Memory B cell (primary cell): Measurements from ENCODE around the gene MTX1.
"Not testable (repeated sequence)": the region's sequence is repeated elsewhere in the genome, so short reads cannot be mapped to it uniquely, and the experiment has no call there.

Source experiments
- ATAC-seq: fragments of 150-1000 bp; cut with Tn5 transposase; 2 replicates; pipeline ENCODE4 v1.10.0; 2021; ENCODE audit warnings: low read depth, mild to moderate bottlenecking, moderate library complexity
- DNase-seq, 2 donors: peaks; one replicate each; pipeline ENCODE4 v3.0.0; 2022; ENCODE audit warnings: low spot score in 2 of 2
- H3K27ac Mint-ChIP-seq: one replicate; pipeline ENCODE4 v1.8.0; 2022; ENCODE audit warnings: mild to moderate bottlenecking, moderate library complexity, mixed read lengths
- H3K27me3 Mint-ChIP-seq: one replicate; pipeline ENCODE4 v1.8.0; 2022; ENCODE audit warnings: mixed read lengths
- H3K36me3 Mint-ChIP-seq: one replicate; pipeline ENCODE4 v1.8.0; 2022; ENCODE audit warnings: mild to moderate bottlenecking, mixed read lengths
- H3K4me1 Mint-ChIP-seq: one replicate; pipeline ENCODE4 v1.8.0; 2022; ENCODE audit warnings: mixed read lengths
- H3K4me3 Mint-ChIP-seq: one replicate; pipeline ENCODE4 v1.8.0; 2022; ENCODE audit warnings: mild to moderate bottlenecking, moderate library complexity, mixed read lengths
- H3K9me3 Mint-ChIP-seq: one replicate; pipeline ENCODE4 v1.8.0; 2022; ENCODE audit warnings: mixed read lengths

MTX1 gene

DNA sequence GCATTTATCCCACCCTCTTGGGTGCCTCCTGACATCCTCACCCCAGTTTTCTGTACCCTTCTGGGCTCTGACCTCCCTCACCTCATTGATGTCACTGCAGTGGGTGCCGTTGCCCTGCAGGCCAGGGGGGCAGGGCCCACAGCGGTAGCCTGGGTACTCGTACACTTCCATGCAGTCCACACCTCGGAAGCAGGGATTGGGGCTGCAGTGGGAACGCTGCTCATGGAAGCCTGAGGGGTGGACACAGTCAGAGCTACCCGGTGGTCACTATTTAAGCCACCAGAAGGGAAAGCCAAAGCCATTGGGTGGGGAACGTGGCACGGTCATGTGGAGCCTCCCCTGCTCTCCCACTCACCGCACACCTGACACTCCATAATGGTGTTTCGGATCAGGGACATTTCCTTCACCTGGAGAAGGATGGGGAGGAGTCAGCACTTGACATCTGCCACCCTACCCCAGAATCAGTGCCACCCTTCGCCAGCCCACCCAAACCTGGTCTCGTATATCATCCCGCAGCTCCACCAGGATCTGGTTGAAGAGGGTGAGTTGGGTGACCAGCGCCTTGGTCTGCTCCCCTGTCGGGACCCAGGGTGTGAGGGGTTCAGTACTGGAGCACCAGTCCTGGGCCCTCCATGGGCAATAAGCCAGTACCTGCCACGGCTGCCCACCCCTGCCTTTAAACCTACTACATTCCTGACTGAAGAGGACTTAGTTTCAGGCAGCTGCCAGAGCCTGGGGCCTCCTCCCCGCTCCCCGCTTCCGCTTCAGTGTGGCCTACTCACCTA, 5.6 kb upstream of the MTX1 start:
- Mint-ChIP-seq H3K9me3 (no peaks in the 10 kb centered on the region), H3K36me3 (no peaks in the 10 kb centered on the region), H3K4me1 (peaks cover 12% of the 10 kb centered on the region), H3K4me3 (no peak overlapping the region), H3K27me3 (no peaks in the 10 kb centered on the region), H3K27ac (no peak overlapping the region)
- no peak for DNase-seq
- ATAC-seq = no peak

DNA sequence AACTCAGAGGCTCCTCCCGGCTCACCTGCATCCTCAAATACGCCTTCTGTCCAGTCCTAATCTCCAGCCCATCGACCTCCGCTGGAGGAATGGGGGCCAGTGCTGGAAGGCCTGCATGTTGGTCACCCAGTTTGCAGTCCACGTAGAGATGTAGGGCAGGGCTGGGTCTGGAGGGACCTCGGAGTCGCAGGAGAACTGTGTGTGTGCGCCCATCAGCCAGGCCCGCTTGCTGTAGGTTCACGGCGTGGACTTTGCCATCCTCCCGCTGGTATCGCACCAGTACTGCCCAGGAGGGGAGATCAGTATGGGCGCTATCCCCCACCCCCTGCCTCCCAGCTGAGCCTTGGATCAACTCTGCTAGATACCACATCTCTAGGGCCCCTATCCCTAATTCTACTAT, 3.5 kb upstream of the MTX1 start:
- Mint-ChIP-seq H3K27ac (no peak overlapping the region), H3K36me3 (no peaks in the 10 kb centered on the region), H3K27me3 (no peaks in the 10 kb centered on the region), H3K4me3 (no peak overlapping the region), H3K4me1 (peaks cover 21% of the 10 kb centered on the region), H3K9me3 (no peaks in the 10 kb centered on the region)
- ATAC-seq = no peak
- no peak for DNase-seq

DNA sequence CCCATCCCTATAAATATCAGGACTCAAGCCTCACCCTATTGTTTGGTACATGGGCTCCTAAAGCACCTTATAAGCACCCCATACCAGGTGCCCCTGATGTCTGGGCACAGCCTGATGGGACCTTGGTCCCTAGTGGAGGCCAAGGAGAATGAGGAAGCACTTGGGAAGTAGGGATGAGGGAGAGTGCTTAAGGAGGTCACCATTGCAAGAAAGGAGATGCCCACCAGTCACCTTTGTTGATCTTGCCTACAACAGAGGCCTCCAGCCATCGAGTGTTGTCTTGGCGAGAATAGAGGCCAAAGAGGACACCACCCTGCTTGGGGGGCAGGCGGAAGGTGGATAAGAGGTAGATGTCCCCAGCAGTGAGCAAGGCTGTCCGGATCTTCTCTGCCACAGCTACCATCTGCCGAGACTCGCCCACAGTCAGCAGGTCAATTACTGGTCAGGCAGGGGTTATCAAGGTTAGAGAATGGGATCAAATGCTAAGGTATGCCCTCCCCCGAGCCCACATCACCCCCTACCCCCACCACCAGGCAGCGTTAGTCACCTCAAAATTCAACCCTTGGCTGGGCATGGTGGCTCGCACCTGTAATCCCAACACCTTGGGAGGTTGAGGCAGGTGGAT, 2.4 kb upstream of the MTX1 start:
- H3K27me3 Mint-ChIP-seq = no peaks in the 10 kb centered on the region
- H3K36me3 Mint-ChIP-seq = peaks cover 3% of the 10 kb centered on the region
- H3K27ac Mint-ChIP-seq = no peak overlapping the region
- ATAC-seq = no peak
- no peaks in the 10 kb centered on the region for H3K9me3 Mint-ChIP-seq
- H3K4me1 Mint-ChIP-seq = peaks cover 24% of the 10 kb centered on the region
- no peak for DNase-seq
- no peak overlapping the region for H3K4me3 Mint-ChIP-seq

DNA sequence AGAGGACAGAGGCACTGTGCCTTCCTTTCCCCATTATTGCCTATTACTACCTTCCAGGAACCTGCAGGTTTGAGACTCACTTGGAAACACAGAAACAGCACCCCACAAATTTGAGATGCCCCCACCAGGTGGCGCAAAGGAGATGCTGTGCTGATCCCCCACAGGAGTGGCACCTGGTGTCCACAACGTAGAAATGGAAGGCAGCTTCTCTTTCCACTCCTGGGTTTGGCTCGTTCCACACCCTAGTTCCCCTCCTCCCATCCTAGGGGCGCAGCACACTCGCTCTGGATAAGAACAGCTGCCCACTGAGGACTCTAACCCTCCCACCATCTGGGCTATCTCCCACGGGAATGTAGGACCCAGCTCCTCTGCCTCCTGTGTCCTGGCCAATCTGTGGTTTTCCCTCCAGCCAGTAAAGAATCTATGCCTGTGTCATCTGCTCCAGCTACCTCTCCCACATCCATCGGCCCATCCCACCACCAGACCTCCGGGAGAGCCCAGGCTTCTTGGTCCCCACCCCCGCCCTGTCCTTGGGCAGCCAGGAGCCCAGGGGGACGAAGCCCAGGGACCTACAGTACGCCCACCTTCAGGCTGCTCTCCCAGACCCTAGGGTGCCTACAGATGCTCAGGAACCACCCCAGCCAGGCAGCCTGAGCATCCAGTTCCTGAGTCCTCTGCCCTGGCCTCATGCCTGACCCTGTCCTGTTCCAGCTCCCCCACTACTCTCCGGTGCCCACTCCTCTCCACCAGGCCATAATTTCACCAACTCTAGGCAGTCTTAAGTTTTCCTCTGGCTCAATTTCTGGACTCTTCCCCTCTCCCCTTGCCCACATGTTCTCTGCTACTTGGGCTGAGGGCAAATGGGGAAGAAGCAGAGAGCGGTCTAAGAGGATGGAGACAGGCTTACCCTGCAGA, 1.3 kb upstream of the MTX1 start:
- Mint-ChIP-seq H3K27ac (peak overlapping the region; percentile 99), H3K4me3 (peak overlapping the region; percentile 50), H3K27me3 (no peaks in the 10 kb centered on the region), H3K4me1 (peaks cover 24% of the 10 kb centered on the region), H3K9me3 (no peaks in the 10 kb centered on the region), H3K36me3 (peaks cover 5% of the 10 kb centered on the region)
- ATAC-seq = peak; percentile 33
- DNase-seq = peak; percentile 93 to 96

DNA sequence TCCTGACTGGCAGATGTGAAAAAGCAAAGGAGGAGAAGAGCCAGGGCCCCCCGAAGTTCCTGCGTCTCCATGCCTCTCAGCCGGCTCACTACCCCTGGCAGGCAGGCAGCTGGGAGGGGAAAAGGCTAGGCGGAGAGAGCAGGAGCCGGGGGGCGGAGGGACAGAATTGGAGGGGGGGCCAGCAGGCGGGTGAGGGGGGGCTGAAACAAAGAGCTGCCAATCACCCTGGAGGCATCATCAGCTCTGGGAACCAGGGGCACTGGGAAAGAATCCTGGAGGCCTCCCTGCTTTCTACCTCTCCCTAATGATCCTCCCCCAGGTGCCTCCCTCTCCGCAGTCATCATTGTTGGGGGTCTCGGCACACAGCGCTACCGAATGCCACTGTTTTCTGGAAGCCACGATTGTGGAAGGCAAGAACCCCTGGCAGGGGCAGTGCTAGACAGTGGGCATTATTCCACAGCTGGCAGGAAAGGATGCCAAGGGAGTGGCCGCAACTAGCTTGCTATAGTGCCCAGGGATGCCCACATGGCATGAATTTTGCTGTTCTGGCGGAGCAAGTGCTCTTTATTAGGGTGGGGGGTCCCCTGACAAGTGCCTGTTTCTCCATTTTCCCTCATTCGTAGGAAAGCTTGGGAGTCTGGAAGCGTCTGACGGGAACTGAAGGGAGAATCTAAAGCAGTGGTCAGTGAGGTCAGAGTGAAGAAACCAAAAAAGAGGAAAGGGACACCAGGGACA, 522 bp upstream of the MTX1 start, which contains the start of gene THBS3:
TSS of gene THBS3 (minus strand) at position 92 of the 735 bp plus-strand sequence. CDS start at position 71, 21 bp downstream.
- Mint-ChIP-seq H3K36me3 (peaks cover 5% of the 10 kb centered on the region), H3K27ac (peak within 1 kb of the TSS; percentile 99), H3K4me3 (peak within 1 kb of the TSS; percentile 89), H3K27me3 (no peaks in the 10 kb centered on the region), H3K4me1 (peaks cover 24% of the 10 kb centered on the region), H3K9me3 (no peaks in the 10 kb centered on the region)
- DNase-seq (no peak), ATAC-seq (no peak)

DNA sequence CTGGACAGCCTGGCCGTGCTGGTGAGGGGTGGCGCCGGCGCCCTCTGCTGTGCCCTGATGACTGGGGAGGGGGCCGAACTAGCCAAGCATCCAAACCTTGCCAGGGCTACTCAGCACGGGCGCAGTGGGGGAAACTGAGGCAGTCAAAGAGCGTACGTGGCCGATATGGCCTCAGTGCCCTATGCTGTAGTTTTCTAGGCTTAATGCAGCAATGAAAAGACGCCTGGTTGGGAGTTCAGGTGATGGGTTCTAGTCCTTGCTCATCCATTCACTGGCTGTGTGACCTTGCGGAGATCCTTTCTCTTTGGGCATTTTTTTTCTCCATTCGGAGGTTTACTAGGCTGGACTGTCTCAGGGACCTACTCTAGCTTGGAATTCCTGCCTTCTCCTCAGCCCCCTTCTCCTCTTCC, 822 bp downstream of the MTX1 start:
- no peak for DNase-seq
- peak overlapping the region; percentile 99 for H3K27ac Mint-ChIP-seq
- H3K36me3 Mint-ChIP-seq = peaks cover 5% of the 10 kb centered on the region
- no peaks in the 10 kb centered on the region for H3K27me3 Mint-ChIP-seq
- peaks cover 24% of the 10 kb centered on the region for H3K4me1 Mint-ChIP-seq
- H3K9me3 Mint-ChIP-seq = no peaks in the 10 kb centered on the region
- ATAC-seq = no peak
- H3K4me3 Mint-ChIP-seq = peak overlapping the region; percentile 89

DNA sequence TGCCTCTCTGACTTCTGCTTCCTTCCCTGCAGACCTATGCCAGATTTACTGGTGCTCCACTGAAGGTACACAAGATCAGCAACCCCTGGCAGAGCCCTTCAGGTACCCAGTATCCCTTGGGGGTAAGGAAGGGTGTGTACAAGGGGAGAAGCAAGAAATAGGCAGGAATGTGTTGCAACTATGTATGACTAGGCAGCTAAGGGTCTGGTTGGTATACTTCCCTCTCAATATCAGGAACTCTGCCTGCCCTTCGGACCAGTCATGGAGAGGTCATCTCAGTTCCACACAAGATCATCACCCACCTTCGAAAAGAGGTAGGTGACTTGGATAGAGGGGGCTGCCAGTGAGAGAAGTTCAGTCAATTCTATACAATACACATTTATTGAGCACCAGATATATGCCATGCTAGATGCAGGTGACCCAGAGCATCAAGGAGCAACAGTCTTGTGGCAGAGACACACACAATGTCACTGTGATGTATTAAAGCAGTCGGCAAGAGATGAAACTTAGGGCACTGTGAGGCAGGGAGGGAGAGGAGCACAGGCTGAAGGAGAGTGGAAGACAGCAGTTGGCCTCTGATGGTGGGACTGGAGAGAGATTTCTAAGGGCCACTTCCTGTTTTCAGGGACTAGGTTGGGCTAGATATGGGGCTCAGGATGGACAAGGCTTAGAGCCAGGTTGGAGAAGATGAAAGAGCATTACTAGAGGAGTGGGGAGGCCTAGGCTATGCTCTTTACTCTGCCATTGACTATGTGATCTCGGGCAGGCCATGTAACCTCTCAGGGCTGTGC, 2.0 kb downstream of the MTX1 start:
- H3K4me3 Mint-ChIP-seq = peak overlapping the region; percentile 8
- DNase-seq (no peak), ATAC-seq (no peak)
- H3K4me1 Mint-ChIP-seq = peaks cover 24% of the 10 kb centered on the region
- H3K9me3 Mint-ChIP-seq = no peaks in the 10 kb centered on the region
- H3K27ac Mint-ChIP-seq = no peak overlapping the region
- H3K36me3 Mint-ChIP-seq = peaks cover 5% of the 10 kb centered on the region
- H3K27me3 Mint-ChIP-seq = no peaks in the 10 kb centered on the region

DNA sequence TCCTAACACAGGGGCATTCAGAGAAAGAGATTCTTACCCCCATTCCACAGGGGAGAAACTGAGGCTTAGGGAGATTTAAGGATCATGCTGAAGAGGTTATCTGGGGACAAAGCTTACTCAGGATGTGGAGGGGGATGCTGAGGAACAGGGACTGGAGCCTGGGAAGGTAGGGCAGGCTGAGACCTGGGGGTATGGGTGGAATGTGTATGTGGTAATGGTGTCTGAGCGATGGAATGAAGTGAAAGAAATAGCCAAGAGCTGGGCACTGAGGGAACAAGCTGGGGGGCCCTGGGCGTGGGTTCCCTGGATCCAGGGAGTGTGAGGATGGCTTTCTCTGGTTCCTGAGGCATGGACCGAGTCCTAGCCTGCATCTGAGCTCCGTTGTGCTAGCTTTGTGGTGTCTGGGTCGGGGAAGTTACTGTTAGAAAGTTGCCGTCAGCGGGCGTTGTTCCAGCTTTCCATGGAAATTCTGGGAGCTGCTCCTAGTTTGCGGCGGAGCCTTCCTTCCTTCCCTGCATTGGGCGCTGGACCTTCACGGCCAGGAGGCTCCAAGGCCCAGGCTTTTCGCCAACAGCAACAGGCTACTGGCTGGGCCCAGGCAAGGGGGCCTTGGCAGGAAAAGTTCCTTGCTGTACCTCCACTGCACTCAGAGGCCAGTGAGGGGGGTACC, 3.0 kb downstream of the MTX1 start:
- H3K4me1 Mint-ChIP-seq = peaks cover 24% of the 10 kb centered on the region
- H3K27me3 Mint-ChIP-seq, H3K4me3 Mint-ChIP-seq: not testable (repeated sequence)

DNA sequence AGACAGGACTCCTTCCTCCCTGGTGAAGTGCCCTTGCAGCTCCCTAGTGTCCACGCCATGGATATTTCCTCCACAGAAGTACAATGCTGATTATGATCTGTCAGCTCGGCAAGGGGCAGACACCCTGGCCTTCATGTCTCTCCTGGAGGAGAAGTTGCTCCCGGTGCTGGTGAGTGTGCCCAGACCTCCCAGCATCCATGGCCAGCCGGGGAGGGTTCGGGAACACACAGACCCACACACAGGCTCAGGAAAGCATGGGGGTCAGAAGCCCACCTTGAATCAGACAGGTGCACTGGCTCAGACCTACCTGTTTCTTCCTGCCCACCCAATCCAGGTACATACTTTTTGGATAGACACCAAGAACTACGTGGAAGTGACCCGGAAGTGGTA, 3.6 kb downstream of the MTX1 start:
- H3K27me3 Mint-ChIP-seq, H3K27ac Mint-ChIP-seq, H3K36me3 Mint-ChIP-seq, DNase-seq, H3K4me3 Mint-ChIP-seq, ATAC-seq, H3K9me3 Mint-ChIP-seq: not testable (repeated sequence)
- H3K4me1 Mint-ChIP-seq = peaks cover 20% of the 10 kb centered on the region

More for the DNA sequence above, 3.0 kb downstream of the MTX1 start:
- ATAC-seq, H3K27ac Mint-ChIP-seq, DNase-seq, H3K9me3 Mint-ChIP-seq, H3K36me3 Mint-ChIP-seq: not testable (repeated sequence)

DNA sequence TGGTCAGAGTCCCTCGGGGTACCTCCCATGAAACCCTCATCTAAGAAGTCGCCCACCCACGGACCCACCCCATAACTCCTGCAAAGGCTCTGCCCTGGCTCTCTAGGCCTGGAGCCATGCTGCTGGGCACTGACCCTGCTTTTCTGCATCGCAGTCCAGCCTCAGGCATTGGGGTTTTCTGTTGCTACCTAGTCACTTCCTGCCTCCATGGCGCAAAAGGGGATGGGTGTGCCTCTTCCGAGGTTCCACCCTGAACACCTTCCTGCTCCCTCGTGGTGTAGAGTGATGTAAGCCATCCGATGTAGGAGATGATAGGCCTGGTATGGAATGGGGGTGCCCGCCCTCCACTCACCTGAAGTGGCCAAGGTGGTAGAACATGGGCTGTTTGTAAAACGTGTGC, 6.2 kb downstream of the MTX1 start:
- not testable (repeated sequence) for ATAC-seq, H3K9me3 Mint-ChIP-seq, H3K36me3 Mint-ChIP-seq, DNase-seq, H3K4me1 Mint-ChIP-seq, H3K4me3 Mint-ChIP-seq, H3K27ac Mint-ChIP-seq, H3K27me3 Mint-ChIP-seq

DNA sequence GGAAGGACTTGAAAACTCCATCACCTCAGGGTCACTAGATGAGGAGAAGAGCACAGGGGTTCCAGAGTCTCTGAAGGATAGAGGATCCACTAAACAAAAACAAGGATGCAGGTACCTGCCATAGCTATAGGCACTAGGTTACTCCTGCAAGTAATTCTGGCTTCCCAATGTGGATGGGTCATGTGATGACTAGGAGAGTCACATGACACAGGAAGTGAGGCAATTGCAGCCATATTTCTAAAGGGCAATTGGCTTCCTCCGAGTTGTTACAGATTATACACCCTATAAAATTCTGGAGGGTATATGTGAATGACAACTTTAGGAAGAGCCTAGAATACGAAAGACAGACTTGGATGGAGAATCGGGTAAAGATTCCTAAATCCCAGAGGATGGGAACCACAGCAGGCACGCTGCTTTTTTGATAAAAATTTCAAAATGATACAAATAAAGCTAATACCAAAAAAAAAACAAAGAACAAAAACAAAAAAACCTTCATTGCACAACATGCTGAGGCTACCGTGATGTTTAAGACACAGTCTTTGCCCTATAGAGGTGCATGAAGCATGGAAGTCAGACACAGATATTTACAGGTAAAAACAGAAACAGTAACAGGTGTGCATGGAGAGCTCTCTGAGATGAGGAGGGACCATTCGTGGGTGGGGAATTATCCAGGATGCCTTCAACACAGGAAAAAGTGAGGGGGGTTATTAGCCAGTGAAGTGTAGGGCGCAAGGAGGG, 10.5 kb downstream of the MTX1 start:
- Mint-ChIP-seq H3K9me3 (no peaks in the 10 kb centered on the region), H3K4me3 (no peak overlapping the region), H3K27me3 (no peaks in the 10 kb centered on the region), H3K27ac (no peak overlapping the region), H3K36me3 (no peaks in the 10 kb centered on the region), H3K4me1 (peaks cover 13% of the 10 kb centered on the region)
- ATAC-seq (no peak), DNase-seq (no peak)

DNA sequence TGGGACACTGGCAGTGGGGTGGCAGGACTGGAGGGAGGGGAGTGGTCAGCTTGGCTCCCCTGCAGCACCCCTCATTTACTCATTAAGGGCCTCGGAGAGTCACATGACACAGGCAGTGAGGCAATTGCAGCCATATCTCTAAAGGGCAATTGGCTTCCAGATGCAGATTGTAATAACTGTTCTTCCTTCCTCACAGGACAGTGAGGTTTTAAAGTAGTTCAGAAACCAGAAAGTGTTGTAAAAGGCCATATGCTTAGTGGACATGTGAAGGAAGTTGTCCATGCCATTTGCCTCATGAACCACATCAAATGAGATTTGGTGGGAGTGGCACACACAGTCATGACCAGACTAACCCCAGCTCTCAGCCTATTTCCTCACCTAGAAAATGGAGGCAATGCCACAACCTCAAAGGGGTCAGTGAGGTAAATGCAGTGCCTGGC, 11.1 kb downstream of the MTX1 start:
- Mint-ChIP-seq H3K4me1 (peaks cover 17% of the 10 kb centered on the region), H3K27ac (no peak overlapping the region), H3K36me3 (no peaks in the 10 kb centered on the region), H3K4me3 (no peak overlapping the region), H3K27me3 (no peaks in the 10 kb centered on the region), H3K9me3 (no peaks in the 10 kb centered on the region)
- ATAC-seq (no peak), DNase-seq (no peak)
